RWPE2 (cell line): ENCODE measurements around the gene CXADR.

Source experiments
- ATAC-seq: fragments of 200-7000 bp; cut with Tn5 transposase; 3 replicates; pipeline ENCODE4 v1.9.1; 2021; ENCODE audit warnings: low read depth
- DNase-seq: peaks from one replicate; pipeline ENCODE4 v3.0.0-alpha.2; 2020; ENCODE audit warnings: low spot score
- H3K27ac ChIP-seq: fragments of 450-650 bp; 2 replicates; pipeline ENCODE4 v1.5.1; 2017; ENCODE audit warnings: mild to moderate bottlenecking; ENCODE audit not compliant: poor library complexity, severe bottlenecking
- H3K27me3 ChIP-seq: fragments of 250-450 bp; sonication (Bioruptor Pico); 2 replicates; pipeline ENCODE4 v1.5.1; 2021; ENCODE audit warnings: mild to moderate bottlenecking, moderate library complexity; ENCODE audit not compliant: insufficient read depth, poor library complexity, severe bottlenecking
- H3K36me3 ChIP-seq: fragments of 250-450 bp; sonication (Bioruptor Pico); 2 replicates; pipeline ENCODE4 v1.5.1; 2020; ENCODE audit warnings: low read depth, mild to moderate bottlenecking, moderate library complexity
- H3K4me1 ChIP-seq: fragments of 250-450 bp; sonication (Bioruptor Pico); 2 replicates; pipeline ENCODE4 v1.5.1; 2021; ENCODE audit warnings: mild to moderate bottlenecking, moderate library complexity; ENCODE audit not compliant: insufficient read depth, poor library complexity, severe bottlenecking
- H3K4me3 ChIP-seq: fragments of 250-450 bp; sonication (Bioruptor Pico); 2 replicates; pipeline ENCODE4 v1.5.1; 2021; ENCODE audit warnings: mild to moderate bottlenecking, moderate library complexity; ENCODE audit not compliant: severe bottlenecking
- H3K9me3 ChIP-seq: fragments of 250-450 bp; sonication (Bioruptor Pico); 2 replicates; pipeline ENCODE4 v1.5.1; 2021; ENCODE audit warnings: mild to moderate bottlenecking, moderate library complexity; ENCODE audit not compliant: severe bottlenecking
- TF ChIP-seq, protein P1 (sequence below): fragments of 450-650 bp; IDR thresholded peaks from one replicate; pipeline ENCODE4 v1.5.1; 2017; ENCODE audit warnings: mild to moderate bottlenecking, moderate library complexity; ENCODE audit not compliant: poor library complexity, severe bottlenecking

Gene CXADR

DNA sequence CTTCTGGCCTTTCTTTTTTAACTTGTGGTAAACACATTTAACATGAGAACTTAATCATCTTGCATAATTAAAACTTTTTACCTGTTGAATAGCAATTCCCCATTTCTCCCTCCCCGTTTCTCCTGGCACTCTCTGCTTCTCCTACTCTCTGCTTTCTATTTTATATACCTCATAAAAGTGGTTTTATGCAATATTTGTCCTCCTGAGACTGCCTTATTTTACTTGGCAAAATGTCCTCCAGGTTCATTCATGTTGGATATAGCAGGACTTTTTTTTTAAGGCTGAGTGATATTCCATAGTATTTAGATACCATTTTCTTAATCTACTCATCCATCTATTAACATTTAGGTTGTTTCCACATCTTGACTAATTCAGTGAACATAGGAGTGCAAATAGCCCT, 64.9 kb downstream of the CXADR start:
- Histone ChIP-seq H3K36me3 (no peaks in the 10 kb centered on the region), H3K4me3 (no peak overlapping the region), H3K4me1 (no peaks in the 10 kb centered on the region), H3K27ac (no peak overlapping the region), H3K27me3 (no peaks in the 10 kb centered on the region), H3K9me3 (no peaks in the 10 kb centered on the region)
- DNase-seq (no peak), ATAC-seq (no peak)
- TF ChIP-seq, protein P1, sequence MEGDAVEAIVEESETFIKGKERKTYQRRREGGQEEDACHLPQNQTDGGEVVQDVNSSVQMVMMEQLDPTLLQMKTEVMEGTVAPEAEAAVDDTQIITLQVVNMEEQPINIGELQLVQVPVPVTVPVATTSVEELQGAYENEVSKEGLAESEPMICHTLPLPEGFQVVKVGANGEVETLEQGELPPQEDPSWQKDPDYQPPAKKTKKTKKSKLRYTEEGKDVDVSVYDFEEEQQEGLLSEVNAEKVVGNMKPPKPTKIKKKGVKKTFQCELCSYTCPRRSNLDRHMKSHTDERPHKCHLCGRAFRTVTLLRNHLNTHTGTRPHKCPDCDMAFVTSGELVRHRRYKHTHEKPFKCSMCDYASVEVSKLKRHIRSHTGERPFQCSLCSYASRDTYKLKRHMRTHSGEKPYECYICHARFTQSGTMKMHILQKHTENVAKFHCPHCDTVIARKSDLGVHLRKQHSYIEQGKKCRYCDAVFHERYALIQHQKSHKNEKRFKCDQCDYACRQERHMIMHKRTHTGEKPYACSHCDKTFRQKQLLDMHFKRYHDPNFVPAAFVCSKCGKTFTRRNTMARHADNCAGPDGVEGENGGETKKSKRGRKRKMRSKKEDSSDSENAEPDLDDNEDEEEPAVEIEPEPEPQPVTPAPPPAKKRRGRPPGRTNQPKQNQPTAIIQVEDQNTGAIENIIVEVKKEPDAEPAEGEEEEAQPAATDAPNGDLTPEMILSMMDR: no peak

DNA sequence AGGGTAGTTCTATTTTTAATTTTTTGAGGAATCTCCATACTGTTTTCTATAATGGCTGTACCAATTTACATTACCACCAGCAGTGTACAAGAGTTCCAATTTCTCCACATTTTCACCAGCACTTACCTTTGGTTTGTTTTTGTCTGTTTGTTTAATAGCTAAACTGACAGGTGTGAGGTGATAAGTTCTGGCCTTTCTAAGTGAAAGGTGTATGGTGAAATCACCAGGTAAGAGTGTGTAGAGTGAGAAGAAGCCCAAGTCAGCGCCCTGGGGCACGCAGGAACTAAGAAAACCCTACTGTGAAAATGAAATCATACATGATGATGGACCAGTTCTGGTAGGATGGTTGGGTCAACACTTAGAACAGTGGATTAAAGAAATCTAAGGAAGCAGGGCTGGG, 65.3 kb downstream of the CXADR start:
- TF ChIP-seq, protein P1: no peak
- no peaks in the 10 kb centered on the region for H3K27me3 ChIP-seq
- no peaks in the 10 kb centered on the region for H3K4me1 ChIP-seq
- no peaks in the 10 kb centered on the region for H3K36me3 ChIP-seq
- H3K27ac ChIP-seq: no peak overlapping the region
- no peak for DNase-seq
- H3K4me3 ChIP-seq: no peak overlapping the region
- no peaks in the 10 kb centered on the region for H3K9me3 ChIP-seq
- ATAC-seq: no peak

DNA sequence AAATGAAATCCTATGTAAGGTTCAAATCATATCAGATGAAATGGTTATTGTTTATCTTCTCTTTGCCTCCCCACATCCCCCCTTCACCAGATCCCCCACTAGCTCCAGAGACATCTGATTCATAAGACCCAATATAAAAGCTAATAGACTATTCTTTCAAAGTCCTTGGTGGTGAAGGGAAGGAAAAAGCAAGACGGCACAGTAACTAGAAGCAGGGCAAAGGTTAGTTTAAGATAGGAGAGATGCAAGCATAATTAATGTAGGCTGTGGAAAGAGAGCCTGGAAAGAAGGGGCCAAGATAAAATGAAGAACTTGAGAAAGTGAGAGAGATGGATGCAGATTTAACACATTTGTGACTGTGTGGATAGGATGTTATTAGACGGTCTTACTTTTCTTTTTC, 66.0 kb downstream of the CXADR start:
- Histone ChIP-seq H3K27ac (no peak overlapping the region), H3K4me3 (no peak overlapping the region), H3K9me3 (no peaks in the 10 kb centered on the region), H3K36me3 (no peaks in the 10 kb centered on the region), H3K27me3 (no peaks in the 10 kb centered on the region), H3K4me1 (no peaks in the 10 kb centered on the region)
- ATAC-seq: no peak
- TF ChIP-seq, protein P1: no peak
- DNase-seq: no peak

DNA sequence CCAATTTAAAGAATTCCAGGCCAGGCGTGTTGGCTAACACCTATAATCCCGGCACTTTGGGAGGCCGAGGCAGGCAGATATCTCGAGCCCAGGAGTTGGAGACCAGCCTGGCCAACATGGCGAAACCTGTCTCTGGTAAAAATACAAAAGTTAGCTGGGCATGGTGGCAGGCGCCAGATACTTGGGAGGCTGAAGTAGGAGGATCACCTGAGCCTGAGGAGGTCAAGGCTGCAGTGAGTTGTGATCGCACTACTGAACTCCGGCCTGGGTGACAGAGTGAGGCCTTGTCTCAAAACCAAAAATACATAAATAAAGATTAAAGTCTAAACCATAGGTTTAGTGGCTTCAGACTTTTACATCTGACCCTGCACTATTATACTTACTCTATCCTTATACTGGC, 67.5 kb downstream of the CXADR start:
- DNase-seq (no peak), ATAC-seq (no peak)
- H3K4me1 ChIP-seq: no peaks in the 10 kb centered on the region
- no peaks in the 10 kb centered on the region for H3K36me3 ChIP-seq
- TF ChIP-seq, protein P1: no peak
- H3K27ac ChIP-seq: no peak overlapping the region
- H3K4me3 ChIP-seq: no peak overlapping the region
- no peaks in the 10 kb centered on the region for H3K27me3 ChIP-seq
- H3K9me3 ChIP-seq: no peaks in the 10 kb centered on the region

DNA sequence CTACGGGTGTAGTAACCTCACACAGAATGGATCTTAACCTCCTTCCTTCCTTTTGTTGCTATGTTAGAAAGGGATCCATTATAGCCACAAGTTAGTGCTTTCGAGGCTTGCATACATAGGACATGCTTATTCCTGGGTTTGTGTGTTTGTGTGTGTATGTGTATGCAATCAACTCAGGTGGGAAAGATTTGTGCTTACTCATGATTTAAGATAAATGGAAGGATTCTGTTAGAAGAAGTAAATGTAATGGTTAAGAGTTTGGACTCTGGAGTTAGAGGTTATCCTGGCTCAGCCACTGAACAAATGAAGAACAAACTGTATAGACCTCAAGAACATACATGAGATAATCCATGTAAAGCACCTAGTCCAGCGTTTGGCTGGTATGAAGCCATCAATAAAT, 71.1 kb downstream of the CXADR start:
- Histone ChIP-seq H3K4me1 (no peaks in the 10 kb centered on the region), H3K4me3 (no peak overlapping the region), H3K27me3 (no peaks in the 10 kb centered on the region), H3K9me3 (no peaks in the 10 kb centered on the region), H3K27ac (no peak overlapping the region), H3K36me3 (no peaks in the 10 kb centered on the region)
- TF ChIP-seq, protein P1: no peak
- ATAC-seq: no peak
- DNase-seq: no peak
